Left cardiac atrium (tissue), 4 donors: ENCODE results near the gene SH3PXD2A. TPM values are rescaled to one million over a fixed set of nuclear protein-coding genes. Genes with fewer than 3 reads are reported as not detected.
"Not testable (repeated sequence)": the region's sequence is repeated elsewhere in the genome, so short reads cannot be mapped to it uniquely, and the experiment has no call there.

Source experiments
- ATAC-seq, 2 donors: fragments of 200-7000 bp; cut with Tn5 transposase; one replicate each; pipeline ENCODE4 v1.9.1; 2020; ENCODE audit warnings: mild to moderate bottlenecking in 2 of 2, moderate library complexity in 2 of 2
- DNase-seq: peaks from one replicate; pipeline ENCODE4 v3.0.0-alpha.2; 2020
- intact Hi-C, 2 donors: fragments of 100-400 bp; cut with DNase I; formaldehyde crosslinking; loops; one replicate each; pipeline versions ENCODE4 v1.14.1 to v1.15.1; 2022 to 2023
- total RNA-seq, 2 donors: library from RNA; stranded (reverse); fragmentation: NEBNext Ultra II Directional; extraction: Animal tissue kit (Norgen Biotek cat#: 25700); gene quantifications; one replicate each; pipeline ENCODE4 v1.2.1, GENCODE V29; 2021
- donor health status: DM: no; HTN: yes; CAD: no.
- donor health status: DM: no; HTN: yes; CAD: no; lungs with severe emphysema.
- donor health status: DM: yes; HTN: yes; CAD: no.
- donor health status: Dilated cardiomyopathy.

The SH3PXD2A gene
- total RNA-seq, 2 donors from 2014 or later, result 24.6 to 27.7 TPM

GRCh38 chr10:103619424-103620351, 235.7 kb downstream of the SH3PXD2A start:
- intact Hi-C loops, result no loop called here
- DNase-seq, result no peak
- ATAC-seq, result no peak

DNA sequence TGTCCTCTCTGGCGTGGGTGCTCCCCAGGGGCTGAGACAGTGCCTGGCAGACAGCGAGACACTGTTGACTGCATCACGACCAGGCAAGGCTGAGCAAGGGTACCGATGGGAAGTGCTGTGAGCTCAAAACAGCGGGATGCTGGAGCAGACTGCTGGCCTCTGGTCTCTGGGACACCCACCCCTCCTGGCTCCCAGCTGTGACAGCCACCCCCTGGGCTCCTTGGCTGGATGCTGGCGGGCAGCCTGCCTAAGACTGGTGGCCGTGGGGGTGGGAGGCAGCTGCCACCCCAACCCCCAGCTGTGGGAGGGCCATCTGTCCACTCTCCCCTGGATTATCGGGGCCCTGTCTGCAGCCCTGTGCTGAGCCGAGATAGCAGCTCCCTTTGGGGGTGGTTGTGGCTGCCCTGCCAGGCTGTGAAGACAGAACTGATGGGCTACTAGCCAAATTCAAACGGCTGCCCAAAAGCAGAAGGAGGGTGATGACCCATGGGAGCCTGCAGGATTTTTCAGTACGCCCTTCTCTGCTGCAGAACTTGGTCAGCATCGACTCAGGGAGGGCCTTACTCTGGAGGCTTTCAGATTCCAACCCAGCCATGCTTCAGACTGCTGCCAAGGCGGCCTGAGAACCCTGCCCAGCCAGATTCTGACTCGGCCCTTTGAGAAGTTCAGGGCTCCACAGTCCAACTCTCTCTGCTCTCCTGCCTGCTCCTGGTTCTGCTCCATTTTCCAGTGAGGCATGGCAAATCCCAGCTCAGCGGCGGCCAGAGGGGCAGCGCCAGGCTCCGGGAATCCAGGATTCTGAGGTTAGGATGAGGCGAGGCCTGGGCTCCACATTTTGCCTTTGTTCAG, 236.6 kb downstream of the SH3PXD2A start:
- ATAC-seq (peak; percentile 64 to 77), DNase-seq (peak; percentile 77)
- intact Hi-C loops, result no loop called here

GRCh38 chr10:103617602-103618385, 237.6 kb downstream of the SH3PXD2A start:
- ATAC-seq (no peak), DNase-seq (no peak)
- intact Hi-C loops, result no loop called here

DNA sequence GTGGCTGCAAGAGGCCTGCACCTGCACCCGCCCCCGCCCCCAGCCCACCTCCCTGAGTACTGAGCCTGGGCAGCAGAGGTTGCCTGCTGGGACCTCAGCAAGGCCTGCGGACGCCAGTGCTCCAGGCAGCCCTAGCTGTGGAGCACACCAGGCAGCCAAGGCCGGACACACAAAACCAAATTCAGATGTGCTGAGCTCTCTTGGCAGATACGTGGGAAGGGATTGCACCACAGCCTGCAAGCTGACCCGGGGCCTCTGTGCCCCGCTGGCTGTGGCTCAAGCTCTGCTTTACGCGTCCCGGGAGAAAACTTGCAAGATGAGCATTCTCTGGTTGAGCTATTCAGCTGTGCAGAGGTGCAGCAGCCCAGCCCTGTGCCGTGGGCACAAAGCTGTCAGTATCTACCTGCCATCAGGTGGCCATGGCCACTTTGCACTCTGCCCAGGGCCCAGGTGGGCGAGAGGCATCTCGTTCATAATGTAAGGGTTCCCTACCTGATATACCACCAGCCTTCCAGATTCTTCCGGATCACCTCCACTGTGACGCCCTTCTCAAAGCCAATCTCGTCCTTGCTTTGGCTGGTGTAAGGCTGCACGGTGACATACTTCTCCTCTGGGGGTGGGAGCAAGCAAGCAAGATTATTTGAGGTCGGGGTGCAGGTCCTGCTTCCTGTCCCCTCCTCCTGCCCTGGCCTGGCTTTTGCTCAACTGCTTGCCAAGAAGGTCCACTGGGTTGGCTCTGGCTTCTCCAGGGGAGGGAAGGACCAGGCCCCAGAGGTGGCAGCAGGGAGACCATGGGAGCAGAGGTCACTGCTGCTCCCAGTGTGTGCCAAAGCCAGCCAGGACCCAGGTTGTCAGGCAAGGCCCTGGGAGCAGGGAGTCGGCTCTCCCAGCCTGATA, 238.4 kb downstream of the SH3PXD2A start:
- intact Hi-C loops, result no loop called here
- ATAC-seq (peak; percentile 52 to 62), DNase-seq (peak; percentile 74)

DNA sequence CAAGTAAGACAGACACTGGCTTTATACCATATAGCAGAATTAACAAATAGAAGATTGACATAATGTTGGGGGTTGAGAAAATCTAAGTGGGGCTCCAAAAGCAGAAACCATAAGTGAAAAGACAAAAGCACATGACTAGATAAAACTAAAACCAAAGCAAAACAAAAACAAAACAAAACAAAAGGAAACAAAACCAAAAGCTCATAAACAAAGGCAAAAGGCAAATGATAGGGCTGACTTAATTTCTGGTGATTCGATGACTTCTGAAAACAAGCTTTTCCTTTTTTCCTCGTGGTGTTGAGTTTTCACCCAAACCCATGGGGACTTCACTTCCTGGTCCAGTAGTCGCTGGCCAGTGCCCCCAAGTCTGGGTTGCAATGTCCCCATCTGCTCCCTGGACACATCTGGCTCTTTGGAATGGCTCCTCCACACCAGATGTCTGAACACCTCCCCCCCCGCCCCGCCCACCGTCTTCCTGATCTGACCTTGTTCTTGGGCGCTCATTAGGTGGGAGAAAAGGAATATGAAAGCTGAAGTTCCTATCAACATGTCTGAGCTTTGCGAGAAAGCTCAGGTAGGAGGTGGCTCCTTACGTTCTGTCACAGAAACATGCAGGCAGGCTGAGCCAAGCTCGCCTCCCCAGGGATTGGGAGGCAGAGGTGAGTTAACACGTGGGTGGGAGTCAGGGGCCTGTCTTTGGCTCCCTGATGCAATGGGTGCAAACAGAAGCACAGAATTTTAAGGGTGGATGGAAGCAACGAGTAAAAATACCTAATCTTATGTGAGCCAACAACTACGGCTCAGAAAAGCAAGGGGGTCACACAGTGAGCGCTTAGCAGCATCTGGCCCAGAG, 240.8 kb downstream of the SH3PXD2A start:
- ATAC-seq (no peak), DNase-seq (no peak)
- intact Hi-C loops, result no loop called here

DNA sequence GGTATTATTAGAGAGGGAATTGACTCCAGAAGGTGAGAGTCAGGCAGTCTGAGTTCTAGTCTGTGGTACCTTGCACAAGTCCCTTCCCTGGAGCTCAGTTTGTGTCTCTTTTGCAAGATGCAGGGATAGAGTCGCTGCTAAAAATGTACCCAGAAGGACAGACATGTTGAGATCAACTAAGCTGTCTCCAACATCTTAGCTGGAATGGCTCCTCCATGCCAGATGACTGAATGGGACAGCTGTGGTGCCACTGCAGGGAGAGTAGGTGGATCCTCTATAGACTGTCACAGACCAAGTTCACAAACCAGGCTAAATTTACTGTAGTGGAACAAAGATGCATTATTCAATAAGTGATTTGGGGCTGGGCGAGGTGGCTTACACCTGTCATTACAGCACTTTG, 241.8 kb downstream of the SH3PXD2A start:
- no peak for ATAC-seq
- intact Hi-C loops, result no loop called here
- no peak for DNase-seq

- intact Hi-C loops, result no loop called here
- ATAC-seq (peak in 1 of 2 donors; percentile 41), DNase-seq (no peak)
These were observed 242.7 kb downstream of the SH3PXD2A start for GRCh38 chr10:103612462-103613365.

- ATAC-seq, result no peak
- intact Hi-C loops, result no loop called here
- no peak for DNase-seq
These were observed 244.4 kb downstream of the SH3PXD2A start for GRCh38 chr10:103610921-103611511.

DNA sequence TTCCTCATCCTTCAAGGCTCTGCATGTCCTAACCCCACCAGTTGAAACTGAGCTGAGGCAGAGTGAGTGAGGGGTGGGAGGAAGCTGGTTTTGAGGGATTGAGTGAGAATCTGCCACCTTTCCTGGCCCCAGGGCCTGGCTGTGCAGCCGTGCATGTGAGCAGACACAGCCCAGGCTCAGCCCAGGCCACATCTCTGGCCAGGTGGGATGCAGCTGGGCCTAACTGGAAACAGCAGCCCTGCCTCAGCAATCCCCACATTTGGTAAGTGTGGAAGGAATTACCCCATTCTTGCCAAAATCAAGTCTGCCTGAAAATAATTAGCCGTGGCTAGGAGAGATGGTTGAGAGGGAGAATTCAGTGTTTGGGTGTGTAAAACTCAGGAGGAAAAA, 245.3 kb downstream of the SH3PXD2A start:
- DNase-seq (no peak), ATAC-seq (no peak)

DNA sequence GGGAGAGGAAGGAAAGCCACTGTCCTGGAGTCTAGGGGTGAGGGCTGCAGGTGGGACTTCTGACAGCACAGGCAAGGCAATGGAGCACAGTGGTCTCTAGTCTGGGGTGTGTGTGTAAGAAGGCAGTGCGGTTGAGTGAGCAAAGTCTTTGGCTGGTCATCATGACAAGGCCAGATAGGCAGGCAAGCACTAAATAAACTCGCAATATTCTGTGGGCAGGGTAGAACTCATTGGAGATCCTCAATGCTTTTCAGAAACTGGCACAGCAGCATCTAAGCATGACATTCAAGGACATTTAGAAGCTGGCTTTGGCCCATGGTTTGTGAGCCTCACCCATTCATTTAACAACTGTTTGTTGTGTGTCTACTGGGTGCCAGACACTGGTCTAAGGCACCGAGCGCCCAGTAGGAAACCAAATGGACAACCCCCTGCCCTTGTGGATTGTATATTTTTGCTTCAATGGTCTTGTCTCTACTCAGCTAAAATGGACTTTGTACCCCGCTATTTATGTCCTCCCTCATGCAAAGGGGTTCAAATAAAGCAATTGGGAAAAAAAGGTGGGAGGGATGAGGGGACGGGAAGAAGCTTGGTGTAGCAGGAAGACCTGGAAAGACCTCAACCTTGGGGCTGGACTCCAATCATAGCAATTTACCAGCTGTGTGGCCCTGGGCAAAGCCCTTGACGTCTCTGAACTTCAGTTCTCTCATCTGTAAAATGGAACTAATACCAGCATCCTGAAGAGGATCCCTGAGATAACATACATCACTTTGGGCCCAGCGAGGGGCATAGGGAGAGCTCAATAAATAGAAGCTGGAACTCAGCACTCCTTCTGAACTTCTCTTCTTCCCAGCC, 245.9 kb downstream of the SH3PXD2A start:
- intact Hi-C loops, result loop anchor here in 1 of 2 donors (10.0 kb wide), 1 partner anchor 255 kb away; no protein-coding TSS in a partner anchor
- no peak for DNase-seq
- ATAC-seq, result no peak

More for the DNA sequence above, 245.3 kb downstream of the SH3PXD2A start:
- intact Hi-C loops, result no loop called here

DNA sequence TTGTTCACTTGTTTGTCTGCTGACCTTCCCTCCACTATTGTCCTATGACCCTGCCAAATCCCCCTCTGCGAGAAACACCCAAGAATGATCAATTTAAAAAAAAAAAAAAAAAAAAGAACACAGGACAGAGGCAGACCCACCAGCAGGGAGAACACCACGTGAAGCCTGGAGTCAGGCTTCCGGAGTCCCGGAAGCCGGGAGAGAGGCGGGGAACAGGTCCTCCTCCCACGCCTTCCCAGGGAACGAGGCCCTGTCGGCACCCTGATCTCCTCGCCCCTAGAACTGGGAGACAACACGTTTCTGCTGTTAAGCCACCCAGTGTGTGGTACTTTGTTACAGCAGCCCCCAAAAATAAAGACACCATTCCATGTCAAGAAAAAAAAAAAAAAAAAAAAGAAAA, 247.3 kb downstream of the SH3PXD2A start:
- not testable (repeated sequence) for ATAC-seq
- intact Hi-C loops, result loop anchor here in 1 of 2 donors (10.0 kb wide), 1 partner anchor 257 kb away; no protein-coding TSS in a partner anchor

GRCh38 chr10:103607051-103607450, 248.3 kb downstream of the SH3PXD2A start:
- DNase-seq, ATAC-seq: not testable (repeated sequence)
- intact Hi-C loops, result loop anchor here in 1 of 2 donors (10.0 kb wide), 1 partner anchor 258 kb away; no protein-coding TSS in a partner anchor

More for the DNA sequence above, 247.3 kb downstream of the SH3PXD2A start:
- DNase-seq, result not testable (repeated sequence)

GRCh38 chr10:103606097-103606438, 249.3 kb downstream of the SH3PXD2A start:
- DNase-seq, ATAC-seq: not testable (repeated sequence)
- intact Hi-C loops, result loop anchor here in 1 of 2 donors (10.0 kb wide), 1 partner anchor 259 kb away; no protein-coding TSS in a partner anchor

DNA sequence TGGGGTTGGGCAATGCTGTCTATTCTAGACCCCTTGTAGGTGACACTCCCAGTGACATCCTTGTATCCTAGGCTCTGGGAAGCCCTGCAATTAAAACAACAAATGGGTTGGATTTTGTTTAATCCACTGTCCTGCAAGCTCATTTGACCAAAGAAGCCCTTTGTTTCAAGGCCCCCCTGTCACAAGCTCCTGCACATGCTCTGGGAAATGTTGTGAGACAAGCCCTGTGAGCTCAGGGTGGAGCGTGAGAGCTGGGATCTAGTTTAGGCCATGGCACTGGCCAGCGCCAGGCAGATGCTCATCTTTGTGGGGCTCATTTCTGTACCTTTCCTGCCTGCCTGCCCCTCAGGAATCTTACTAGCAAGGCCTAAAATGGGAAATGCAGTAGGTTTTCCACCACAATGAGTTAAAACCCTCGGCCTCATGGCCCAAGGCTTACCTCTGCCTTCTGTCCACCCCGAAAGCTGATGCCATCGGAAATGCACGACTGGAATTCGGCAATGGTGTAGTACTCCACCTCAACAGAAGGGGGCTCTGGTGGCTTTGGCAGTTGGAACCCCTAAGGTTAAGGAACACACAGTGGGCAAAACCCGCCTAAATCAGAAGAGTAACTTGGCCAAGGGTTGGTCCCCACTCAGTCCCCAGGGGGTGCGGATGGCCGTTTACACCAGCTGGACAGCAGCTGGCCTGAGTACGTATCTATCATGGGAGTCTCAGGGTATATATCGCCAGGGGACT, 249.8 kb downstream of the SH3PXD2A start:
- ATAC-seq, result peak; percentile 51 to 71
- DNase-seq, result peak; percentile 51
- intact Hi-C loops, result loop anchor here (2.0 to 10.0 kb wide), 2 partner anchors 81 to 259 kb away; no protein-coding TSS in a partner anchor
